HepG2 (cell line): ENCODE results near the gene ALDH16A1. TPM values are rescaled to one million over a fixed set of nuclear protein-coding genes. Genes with fewer than 3 reads are reported as not detected.

Experiments
- ATAC-seq: fragments of 200-7000 bp; cut with Tn5 transposase; 3 replicates; pipeline ENCODE4 v1.9.1; 2020; ENCODE audit warnings: mild to moderate bottlenecking, moderate library complexity
- BruUV-seq: library from RNA; stranded (reverse); fragments of 400-500 nt; replicated peaks from 2 replicates; lab custom pipeline; 2021; lab: Mats Ljungman, UMichigan
- CTCF ChIA-PET: fragments of 300-600 bp; formaldehyde crosslinking; extraction: SDS; loops from one replicate; lab custom pipeline; 2021; ENCODE audit warnings: low total read pairs, inconsistent platforms, low intra/inter-chr PET ratio; lab: Yijun Ruan, JAX
- POLR2A ChIA-PET: fragments of 350-600 bp; sonication (Branson Sonifier 250); formaldehyde crosslinking; loops from one replicate; lab custom pipeline; 2020; ENCODE audit warnings: antibody characterized with exemption, inconsistent platforms; lab: Yijun Ruan, JAX
- DNase-seq: peaks from one replicate; pipeline ENCODE4 v3.0.0-alpha.2; 2015; ENCODE audit warnings: low spot score
- FAIRE-seq: peaks from 3 replicates; lab custom pipeline; 2011; peaks lifted over from hg19 to GRCh38; lab: Jason Lieb, UNC
- H2AFZ ChIP-seq: one replicate; pipeline ENCODE4 v1.6.1; 2011; ENCODE audit warnings: low read length, inconsistent platforms
- H3K27ac ChIP-seq: fragments of 300-600 bp; 3 replicates; pipeline ENCODE4 v1.8.0; 2011; ENCODE audit warnings: mixed run types, mild to moderate bottlenecking, mixed read lengths, low read length, inconsistent platforms; ENCODE audit not compliant: insufficient read depth; ENCODE audit errors: extremely low read length
- H3K27me3 ChIP-seq, 2 experiments: fragments of 200-600 bp in 1 of 2; 2 replicates in 1 of 2; 3 replicates in 1 of 2; pipeline versions ENCODE4 v1.6.0 to v1.8.0; 2011; ENCODE audit warnings: low read length in 2 of 2, mild to moderate bottlenecking in 2 of 2, moderate library complexity in 2 of 2, inconsistent platforms in 1 of 2; ENCODE audit not compliant: insufficient read depth in 2 of 2, control insufficient read depth in 1 of 2
- H3K36me3 ChIP-seq, 2 experiments: fragments of 200-600 bp in 1 of 2; replicated peaks in 1 of 2; 2 replicates in 1 of 2; 3 replicates in 1 of 2; pipeline versions ENCODE4 v1.5.1 to v1.8.0; 2011; ENCODE audit warnings: low read length in 2 of 2, inconsistent platforms in 1 of 2; ENCODE audit not compliant: insufficient read depth in 2 of 2, control insufficient read depth in 1 of 2
- H3K4me1 ChIP-seq: 2 replicates; pipeline ENCODE4 v1.5.1; 2012; ENCODE audit warnings: low read length, inconsistent platforms; ENCODE audit not compliant: insufficient read depth
- H3K4me2 ChIP-seq: 2 replicates; pipeline ENCODE4 v1.6.0; 2011; ENCODE audit warnings: low read depth, low read length, inconsistent platforms
- H3K4me3 ChIP-seq, 3 experiments: fragments of 200-600 bp in 1 of 3; sonication (generic), shearing (Covaris generic) in 1 of 3; replicated peaks in 1 of 3; 2 replicates each; pipeline ENCODE4 v1.5.1; 2011 to 2016; ENCODE audit warnings: low read length in 3 of 3, inconsistent platforms in 2 of 3, low read depth in 2 of 3, mild to moderate bottlenecking in 2 of 3, control low read depth in 1 of 3, mixed read lengths in 1 of 3; ENCODE audit not compliant: insufficient read depth in 1 of 3
- H3K79me2 ChIP-seq: one replicate; pipeline ENCODE4 v1.6.1; 2011; ENCODE audit warnings: low read length, inconsistent platforms; ENCODE audit not compliant: insufficient read depth
- H3K9ac ChIP-seq: 2 replicates; pipeline ENCODE4 v1.6.0; 2011; ENCODE audit warnings: mild to moderate bottlenecking, low read depth, low read length, inconsistent platforms; ENCODE audit not compliant: insufficient read depth
- H3K9me3 ChIP-seq: 2 replicates; pipeline ENCODE4 v1.5.1; 2012; ENCODE audit warnings: mild to moderate bottlenecking, low read length
- H4K20me1 ChIP-seq: 2 replicates; pipeline ENCODE4 v1.6.0; 2011; ENCODE audit warnings: inconsistent platforms, mild to moderate bottlenecking, low read length, moderate library complexity; ENCODE audit not compliant: insufficient read depth
- ARHGAP35 ChIP-seq: sonication (generic); formaldehyde crosslinking; IDR thresholded peaks from 2 replicates; pipeline ENCODE4 v1.9.0; 2022; ENCODE audit warnings: mild to moderate bottlenecking, inconsistent platforms, moderate library complexity, missing genetic modification reagents, borderline replicate concordance
- GFI1 ChIP-seq: sonication (generic); formaldehyde crosslinking; IDR thresholded peaks from 2 replicates; pipeline ENCODE4 v1.5.0; 2020; ENCODE audit warnings: missing genetic modification reagents, mild to moderate bottlenecking, borderline replicate concordance
- HNRNPK ChIP-seq: fragments of 200-400 bp; formaldehyde crosslinking; IDR thresholded peaks from 2 replicates; pipeline ENCODE4 v1.6.1; 2018; ENCODE audit warnings: low read length, low read depth, moderate library complexity, mild to moderate bottlenecking; ENCODE audit not compliant: poor library complexity, severe bottlenecking
- ZSCAN22 ChIP-seq: sonication (generic); formaldehyde crosslinking; IDR thresholded peaks from 2 replicates; pipeline ENCODE4 v1.4.0; 2020; ENCODE audit warnings: mild to moderate bottlenecking, missing genetic modification reagents
- WGBS: methylation state at CpG from one replicate; pipeline ENCODE4 v1.1.6; 2017; ENCODE audit warnings: low lambda C conversion rate; 5-methylcytosine and 5-hydroxymethylcytosine counted together
- in situ Hi-C: cut with HindIII; loops from 2 replicates; pipeline ENCODE4 v1.10.0; 2017; ENCODE audit warnings: low pct_unique_long_range_greater_than_20kb; ENCODE audit not compliant: extremely low pct_ligation_motif_present
- intact Hi-C: fragments of 100-400 bp; cut with micrococcal nuclease; formaldehyde crosslinking; loops from one replicate; pipeline ENCODE4 v1.10.0; 2022; ENCODE audit not compliant: unreplicated experiment
- polyA plus RNA-seq, 8 experiments: library from polyadenylated mRNA; depleted of rRNA in 3 of 8; stranded (reverse) in 7 of 8; unstranded in 1 of 8; fragments of >200 nt; fragmentation: Illumina TruSeq in 4 of 8; extraction: Trizol in 4 of 8; gene quantifications; 2 replicates each; pipeline versions ENCODE4 v1.2.1 to v1.2.3, GENCODE V29; 2011 to 2016; ENCODE audit warnings: low read depth in 4 of 8, missing spikeins in 1 of 8, mixed read lengths in 1 of 8; ENCODE audit not compliant: insufficient read depth in 1 of 8
- total RNA-seq, 5 experiments: library from RNA; depleted of rRNA; stranded (reverse); fragments of >200 nt; fragmentation: Illumina TruSeq; extraction: Trizol; gene quantifications; 2 replicates each; pipeline ENCODE4 v1.2.3, GENCODE V29; 2016; ENCODE audit warnings: low read depth in 1 of 5

The ALDH16A1 gene
- total and polyA plus RNA-seq, 2 of the 13 experiments (the other 11 are each of a cell fraction or from before 2014, with no cell fraction given), result 8.4 to 34.9 TPM

DNA sequence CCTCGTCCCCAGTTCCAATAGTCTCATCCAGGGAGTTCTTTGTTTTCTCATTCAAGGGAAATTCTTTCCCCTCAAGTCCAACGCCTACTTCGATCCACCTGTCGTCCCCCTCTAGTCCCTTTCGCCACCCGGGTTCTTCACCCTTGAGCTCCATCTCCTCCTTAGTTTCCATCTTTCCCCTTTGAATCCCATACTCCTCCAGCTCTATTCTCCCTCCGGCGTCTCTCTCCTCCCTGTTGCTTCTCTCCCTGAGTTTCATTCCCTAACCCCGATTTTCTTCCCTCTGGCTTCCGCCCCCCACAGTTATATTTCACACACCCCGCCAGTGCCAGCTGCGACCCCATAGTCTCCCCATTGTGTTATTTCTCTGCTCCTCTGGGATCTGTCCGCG is 11.1 kb upstream of the ALDH16A1 start:
- no peak overlapping the region for H3K27ac ChIP-seq
- peaks cover 0 to 6% of the 10 kb centered on the region in 2 experiments; a peak in 3 of 5 replicates for H3K36me3 ChIP-seq
- 37% methylated on average over 14 of the region's 14 CpGs for WGBS
- POLR2A ChIA-PET, result interaction anchor here (1.0 to 2.1 kb wide), 4 partner anchors 10 to 81 kb away, joined by 3 to 21 read pairs (median 11); partner anchors contain the start of genes ALDH16A1 and PIH1D1
- peaks cover 7 to 52% of the 10 kb centered on the region in 2 experiments; a peak in 4 of 5 replicates for H3K27me3 ChIP-seq
- ATAC-seq (no peak), DNase-seq (no peak), FAIRE-seq (no peak)
- BruUV-seq, result no TSS peak
- no peak overlapping the region for H2AFZ ChIP-seq
- H3K9ac ChIP-seq, result no peak overlapping the region
- CTCF ChIA-PET, result interaction anchor here (2.3 kb wide), 1 partner anchor 50 kb away, joined by 45 read pairs; no protein-coding TSS in a partner anchor
- intact Hi-C loops (no loop called here), in situ Hi-C loops (no loop called here)
- TF ChIP-seq HNRNPK (peak; percentile 29), ARHGAP35 (CRISPR knock-in tag) (no peak)
- H3K4me1 ChIP-seq, result peaks cover 24% of the 10 kb centered on the region
- H3K4me2 ChIP-seq, result peak overlapping the region; percentile 75
- H3K9me3 ChIP-seq, result no peaks in the 10 kb centered on the region
- peaks cover 5% of the 10 kb centered on the region; the same call in 1 of the 2 replicates for H4K20me1 ChIP-seq
- H3K4me3 ChIP-seq, result peak overlapping the region in 2 of 3 experiments; percentile 26 to 76; a peak in 2 of 6 replicates
- H3K79me2 ChIP-seq, result no peaks in the 10 kb centered on the region

DNA sequence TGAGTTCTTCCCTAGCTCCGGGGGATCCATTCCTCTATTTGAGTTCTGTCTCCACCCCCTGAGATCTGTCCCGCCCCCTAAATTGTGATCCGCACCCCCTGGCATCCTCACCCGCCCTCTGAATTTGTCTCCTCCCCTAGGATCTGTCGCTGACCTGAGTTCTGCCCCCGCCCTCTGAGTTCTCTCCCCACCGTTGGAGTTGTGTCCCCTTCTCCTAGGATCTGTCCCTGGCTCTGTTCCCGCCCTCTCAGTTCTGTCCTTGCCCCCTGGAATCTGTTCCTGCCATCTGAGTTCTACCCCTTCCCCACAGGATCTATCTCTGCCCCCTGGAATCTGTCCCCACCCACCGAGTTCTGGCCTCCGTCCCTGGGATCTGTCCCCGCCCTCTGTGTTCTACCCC is 10.7 kb upstream of the ALDH16A1 start:
- peak overlapping the region; percentile 16 to 76 (median 70); a peak in 4 of 6 replicates for H3K4me3 ChIP-seq
- peak overlapping the region; percentile 72 for H2AFZ ChIP-seq
- ATAC-seq (no peak), FAIRE-seq (no peak)
- peaks cover 27% of the 10 kb centered on the region for H3K4me1 ChIP-seq
- no peak overlapping the region for H3K9ac ChIP-seq
- no peak overlapping the region for H3K27ac ChIP-seq
- CTCF ChIA-PET, result interaction anchor here (2.3 kb wide), 1 partner anchor 50 kb away, joined by 45 read pairs; no protein-coding TSS in a partner anchor
- TF ChIP-seq ARHGAP35 (CRISPR knock-in tag), result 0 out of 2 replicates have a peak, but pooled peaks have one; percentile 8
- no peak for TF ChIP-seq ZSCAN22 (CRISPR knock-in tag)
- 0 out of 2 replicates have a peak, but pooled peaks have one; percentile 19 for TF ChIP-seq GFI1
- TF ChIP-seq, all 625 proteins: peak for 2
- intact Hi-C loops, result no loop called here
- H3K4me2 ChIP-seq, result peak overlapping the region; percentile 75
- in situ Hi-C loops, result no loop called here
- DNase-seq, result no peak
- H3K79me2 ChIP-seq, result no peaks in the 10 kb centered on the region
- H3K9me3 ChIP-seq, result no peaks in the 10 kb centered on the region
- H3K36me3 ChIP-seq, result peaks cover 0 to 10% of the 10 kb centered on the region in 2 experiments; a peak in 3 of 5 replicates
- WGBS, result 10% methylated on average over 11 of the region's 11 CpGs
- POLR2A ChIA-PET, result interaction anchor here (1.0 to 2.1 kb wide), 5 partner anchors 9 to 81 kb away, joined by 3 to 21 read pairs (median 3); partner anchors contain the start of genes ALDH16A1 and PIH1D1
- peaks cover 5% of the 10 kb centered on the region; the same call in 1 of the 2 replicates for H4K20me1 ChIP-seq
- no TSS peak for BruUV-seq
- peaks cover 7 to 49% of the 10 kb centered on the region in 2 experiments; a peak in 4 of 5 replicates for H3K27me3 ChIP-seq
